LNCAP (cell line): ENCODE data around the gene TMEM255A.
A peak's percentile ranks its signal among the peaks of the same experiment; 100 is the strongest.

Experiments used
- TF ChIP-seq, protein P1 (sequence below): fragments of 450-650 bp; IDR thresholded peaks from 2 replicates; pipeline ENCODE4 v1.5.1; 2017; ENCODE audit warnings: mild to moderate bottlenecking

Gene TMEM255A

GRCh38 chrX:120260369-120260768 is 50.9 kb downstream of the TMEM255A start:
- TF ChIP-seq, protein P1, sequence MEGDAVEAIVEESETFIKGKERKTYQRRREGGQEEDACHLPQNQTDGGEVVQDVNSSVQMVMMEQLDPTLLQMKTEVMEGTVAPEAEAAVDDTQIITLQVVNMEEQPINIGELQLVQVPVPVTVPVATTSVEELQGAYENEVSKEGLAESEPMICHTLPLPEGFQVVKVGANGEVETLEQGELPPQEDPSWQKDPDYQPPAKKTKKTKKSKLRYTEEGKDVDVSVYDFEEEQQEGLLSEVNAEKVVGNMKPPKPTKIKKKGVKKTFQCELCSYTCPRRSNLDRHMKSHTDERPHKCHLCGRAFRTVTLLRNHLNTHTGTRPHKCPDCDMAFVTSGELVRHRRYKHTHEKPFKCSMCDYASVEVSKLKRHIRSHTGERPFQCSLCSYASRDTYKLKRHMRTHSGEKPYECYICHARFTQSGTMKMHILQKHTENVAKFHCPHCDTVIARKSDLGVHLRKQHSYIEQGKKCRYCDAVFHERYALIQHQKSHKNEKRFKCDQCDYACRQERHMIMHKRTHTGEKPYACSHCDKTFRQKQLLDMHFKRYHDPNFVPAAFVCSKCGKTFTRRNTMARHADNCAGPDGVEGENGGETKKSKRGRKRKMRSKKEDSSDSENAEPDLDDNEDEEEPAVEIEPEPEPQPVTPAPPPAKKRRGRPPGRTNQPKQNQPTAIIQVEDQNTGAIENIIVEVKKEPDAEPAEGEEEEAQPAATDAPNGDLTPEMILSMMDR = no peak

- TF ChIP-seq, protein P1 = no peak
Measured at GRCh38 chrX:120253784-120254183, 57.5 kb downstream of the TMEM255A start.

DNA sequence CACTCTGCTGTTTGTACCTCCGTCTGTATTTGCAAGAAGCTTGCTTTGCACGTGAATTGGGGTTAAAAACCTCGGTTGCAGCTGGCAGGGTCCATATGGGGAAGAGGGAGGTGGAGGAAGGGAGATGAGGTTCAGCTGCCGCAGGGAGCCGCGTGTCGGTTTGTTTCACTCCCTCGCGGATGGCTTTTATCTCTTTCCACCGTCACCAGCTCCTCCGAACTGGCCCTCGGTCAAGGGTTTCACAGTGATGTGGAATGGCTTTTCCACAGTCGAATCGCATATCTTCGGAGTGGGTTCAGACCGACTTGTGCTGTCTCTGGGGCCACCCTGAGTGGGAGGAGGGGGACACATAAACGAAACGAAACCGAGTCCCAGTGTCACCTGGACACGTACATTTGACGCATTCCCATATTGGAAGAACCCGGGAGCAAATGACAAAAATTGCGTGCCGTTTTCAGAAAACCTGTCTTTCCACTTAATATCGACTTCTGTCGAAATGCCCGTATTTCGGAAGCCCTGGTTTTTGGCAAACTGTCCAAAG is 59.7 kb downstream of the TMEM255A start:
- TF ChIP-seq, protein P1 = no peak

DNA sequence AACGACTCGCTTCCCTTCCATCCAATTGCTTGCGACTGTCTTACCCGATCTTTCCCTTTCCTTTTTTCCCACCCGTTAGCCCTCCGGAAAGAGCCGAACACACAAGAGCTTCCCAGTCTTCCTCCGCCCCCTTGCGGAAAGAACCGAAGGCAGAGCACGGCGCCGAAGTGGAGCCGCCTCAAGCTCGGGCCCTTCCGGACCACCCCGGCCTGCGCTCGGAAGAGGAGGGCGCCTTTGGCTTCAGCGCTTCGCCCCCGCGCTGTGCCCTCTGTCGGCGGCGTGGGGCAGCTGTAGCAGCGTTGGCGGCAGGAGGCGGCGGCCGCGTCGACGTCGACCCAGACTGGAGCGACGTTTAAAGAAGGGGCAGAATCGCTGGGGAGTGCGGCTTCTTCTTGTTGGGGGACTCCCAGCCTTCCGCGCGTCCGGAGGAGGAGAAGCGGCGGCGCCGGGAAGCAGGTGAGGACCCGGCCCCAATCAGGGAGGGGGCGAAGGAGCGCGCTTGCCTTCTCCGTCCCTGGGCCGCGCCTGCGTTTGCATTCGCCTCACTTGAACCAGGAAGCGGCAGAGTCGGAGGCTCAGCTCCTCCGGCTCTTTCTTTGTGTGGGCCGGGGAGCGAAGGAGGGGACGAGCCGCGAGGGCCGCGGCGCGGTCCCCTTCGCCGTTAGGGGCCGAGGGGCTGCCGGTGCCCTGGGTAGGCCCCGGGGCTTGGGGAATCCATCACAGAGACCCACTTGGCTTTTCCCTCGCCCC is 60.6 kb downstream of the TMEM255A start, which contains the start of gene ZBTB33:
Gene ZBTB33, plus strand, starts transcription at position 291 of the 750 bp plus-strand sequence. CDS start 2,604 bp downstream, outside the sequence.
- TF ChIP-seq, protein P1 = peak; percentile 65

DNA sequence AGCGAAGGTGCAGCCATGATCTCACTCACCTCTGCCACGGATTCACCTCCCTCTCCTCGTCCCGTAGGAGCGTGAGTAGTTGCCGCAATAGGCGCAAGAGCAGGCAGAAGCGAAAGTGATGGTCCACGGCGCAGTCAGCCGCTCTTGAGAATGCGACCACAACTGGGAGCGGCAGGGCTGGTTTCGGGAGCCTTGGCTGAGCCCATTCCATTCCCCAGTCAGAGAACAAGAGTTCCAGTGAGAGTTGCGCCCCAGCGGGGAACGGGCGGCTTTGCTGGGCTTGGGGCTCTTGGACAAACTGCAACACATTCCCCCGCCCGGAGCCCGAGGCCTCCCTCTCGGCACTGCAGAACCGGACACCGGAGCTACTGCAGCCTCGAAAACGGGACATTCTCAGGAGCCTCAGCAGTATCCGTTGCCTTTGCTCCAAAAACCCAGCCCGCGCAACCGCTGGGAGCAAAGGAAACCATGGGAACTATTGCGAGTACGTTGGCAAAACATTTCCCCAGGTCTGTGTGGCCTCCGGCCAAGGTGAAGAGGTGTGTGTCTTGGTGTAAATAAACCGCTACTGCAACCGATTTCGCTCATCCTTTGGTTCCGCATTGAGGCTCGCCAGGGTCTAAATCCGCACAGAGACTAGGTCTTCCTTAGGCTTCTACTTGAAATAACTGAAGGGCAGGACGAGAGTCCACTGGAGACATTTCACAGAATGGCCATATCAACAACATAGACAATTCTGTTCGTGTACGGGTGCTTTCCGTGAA is 66.3 kb downstream of the TMEM255A start:
- TF ChIP-seq, protein P1 = no peak

GRCh38 chrX:120244395-120244734 is 66.9 kb downstream of the TMEM255A start:
- TF ChIP-seq, protein P1 = no peak

- TF ChIP-seq, protein P1 = no peak
Measured at GRCh38 chrX:120242813-120243212, 68.4 kb downstream of the TMEM255A start.
